ENCODE measurements around the gene TRMT1L. TPM values are rescaled to one million over a fixed set of nuclear protein-coding genes. Genes with fewer than 3 reads are reported as not detected.

The TRMT1L gene
- total RNA-seq, 2 donors from 2014 or later: 10.6 to 15.0 TPM

Other genes with a start within 250 kb of the TRMT1L start
- 100 to 1,000 TPM; 133 to 182 TPM for gene NIBAN1, start 182.4 kb downstream of the TRMT1L start, total RNA-seq
- gene RNF2, start 111.4 kb downstream of the TRMT1L start, total RNA-seq: 10 to 100 TPM; 20.8 to 25.4 TPM
- 1 to 10 TPM; 2.2 to 2.3 TPM for gene SWT1, start 214 bp upstream of the TRMT1L start, total RNA-seq
- gene IVNS1ABP, start 160.3 kb upstream of the TRMT1L start, total RNA-seq: 100 to 1,000 TPM; 744 to 950 TPM

Data from natural killer cell treated with Interleukin-12 subunit alpha and Interleukin-12 subunit beta and Interleukin-15 and Interleukin-18, amount 100 ng/mL, for 72 hours (primary cell).